Naive thymus-derived CD4-positive, alpha-beta T cell (primary cell): ENCODE results near the gene MCM3AP. TPM values are rescaled to one million over a fixed set of nuclear protein-coding genes. Genes with fewer than 3 reads are reported as not detected.

Experiments used
- ATAC-seq: fragments of 150-1000 bp; cut with Tn5 transposase; 2 replicates; pipeline ENCODE4 v1.10.0; 2021; ENCODE audit warnings: mild to moderate bottlenecking, moderate library complexity
- CTCF ChIA-PET: fragments of 350-600 bp; sonication (Branson Sonifier 250); formaldehyde crosslinking; loops from one replicate; lab custom pipeline; 2021; ENCODE audit warnings: antibody characterized with exemption; lab: Charles Lee
- POLR2A ChIA-PET: fragments of 350-600 bp; sonication (Branson Sonifier 250); formaldehyde crosslinking; loops from one replicate; lab custom pipeline; 2021; ENCODE audit warnings: antibody characterized with exemption, inconsistent platforms; lab: Charles Lee
- DNase-seq, 9 donors: peaks; one replicate each; pipeline versions ENCODE4 v3.0.0 to v3.0.0-alpha.2; 2020 to 2022; ENCODE audit warnings: mixed read lengths in 1 of 9
- H3K27ac ChIP-seq: one replicate; pipeline ENCODE4 v1.7.0; 2013; ENCODE audit warnings: mild to moderate bottlenecking, low read depth, low read length, moderate library complexity
- H3K27me3 ChIP-seq, 2 donors: one replicate each; pipeline ENCODE4 v1.7.0; 2013; ENCODE audit warnings: low read length in 2 of 2, mild to moderate bottlenecking in 2 of 2, moderate library complexity in 2 of 2; ENCODE audit not compliant: control insufficient read depth in 2 of 2, insufficient read depth in 2 of 2
- H3K36me3 ChIP-seq, 3 experiments: 1 replicate in 2 of 3; 2 replicates in 1 of 3; pipeline ENCODE4 v1.7.0; 2013; ENCODE audit warnings: low read length in 3 of 3, mild to moderate bottlenecking in 3 of 3, moderate library complexity in 1 of 3; ENCODE audit not compliant: insufficient read depth in 3 of 3, control insufficient read depth in 2 of 3
- H3K4me1 ChIP-seq, 2 donors: one replicate each; pipeline ENCODE4 v1.7.0; 2013; ENCODE audit warnings: low read length in 2 of 2, mild to moderate bottlenecking in 2 of 2, moderate library complexity in 1 of 2; ENCODE audit not compliant: control insufficient read depth in 2 of 2, insufficient read depth in 2 of 2
- H3K4me3 ChIP-seq: 2 replicates; pipeline ENCODE4 v1.7.0; 2013; ENCODE audit warnings: mild to moderate bottlenecking, low read length
- H3K9me3 ChIP-seq, 3 experiments: 1 replicate in 2 of 3; 2 replicates in 1 of 3; pipeline ENCODE4 v1.7.0; 2013; ENCODE audit warnings: low read length in 3 of 3; ENCODE audit not compliant: control insufficient read depth in 2 of 3
- H3K27ac Mint-ChIP-seq, 9 donors: one replicate each; pipeline ENCODE4 v1.8.0; 2020 to 2022; ENCODE audit warnings: mixed read lengths in 9 of 9, mild to moderate bottlenecking in 8 of 9, moderate library complexity in 5 of 9, inconsistent platforms in 2 of 9
- H3K27me3 Mint-ChIP-seq, 5 donors: one replicate each; pipeline ENCODE4 v1.8.0; 2021 to 2022; ENCODE audit warnings: mixed read lengths in 5 of 5, mild to moderate bottlenecking in 1 of 5
- H3K36me3 Mint-ChIP-seq, 5 donors: one replicate each; pipeline ENCODE4 v1.8.0; 2020 to 2022; ENCODE audit warnings: mixed read lengths in 5 of 5, mild to moderate bottlenecking in 3 of 5, inconsistent platforms in 1 of 5
- H3K4me1 Mint-ChIP-seq, 7 donors: one replicate each; pipeline ENCODE4 v1.8.0; 2020 to 2022; ENCODE audit warnings: mixed read lengths in 7 of 7, mild to moderate bottlenecking in 3 of 7, inconsistent platforms in 1 of 7
- H3K4me3 Mint-ChIP-seq, 10 donors: one replicate each; pipeline ENCODE4 v1.8.0; 2020 to 2022; ENCODE audit warnings: mild to moderate bottlenecking in 10 of 10, mixed read lengths in 10 of 10, moderate library complexity in 6 of 10, inconsistent platforms in 2 of 10
- H3K9me3 Mint-ChIP-seq, 11 donors: one replicate each; pipeline ENCODE4 v1.8.0; 2020 to 2022; ENCODE audit warnings: mixed read lengths in 11 of 11, mild to moderate bottlenecking in 4 of 11, inconsistent platforms in 1 of 11, moderate library complexity in 1 of 11
- intact Hi-C, 2 donors: fragments of 100-400 bp; cut with micrococcal nuclease; formaldehyde crosslinking; loops; one replicate each; pipeline ENCODE4 v1.15.1; 2023
- polyA plus RNA-seq, 2 donors: library from polyadenylated mRNA; unstranded; fragments of 300-500 nt; fragmentation: Illumina TruSeq; gene quantifications; one replicate each; pipeline ENCODE4 v1.2.3, GENCODE V29; 2021
- total RNA-seq, 6 experiments: library from RNA in 5 of 6; stranded (reverse) in 5 of 6; gene quantifications; 1 replicate in 5 of 6; 2 replicates in 1 of 6; pipeline ENCODE4 v1.2.3 and lab custom pipeline; 2021 to 2026

The MCM3AP gene
- total and polyA plus RNA-seq, 7 experiments from 2014 or later: 37.3 to 175 (median 124) TPM

DNA sequence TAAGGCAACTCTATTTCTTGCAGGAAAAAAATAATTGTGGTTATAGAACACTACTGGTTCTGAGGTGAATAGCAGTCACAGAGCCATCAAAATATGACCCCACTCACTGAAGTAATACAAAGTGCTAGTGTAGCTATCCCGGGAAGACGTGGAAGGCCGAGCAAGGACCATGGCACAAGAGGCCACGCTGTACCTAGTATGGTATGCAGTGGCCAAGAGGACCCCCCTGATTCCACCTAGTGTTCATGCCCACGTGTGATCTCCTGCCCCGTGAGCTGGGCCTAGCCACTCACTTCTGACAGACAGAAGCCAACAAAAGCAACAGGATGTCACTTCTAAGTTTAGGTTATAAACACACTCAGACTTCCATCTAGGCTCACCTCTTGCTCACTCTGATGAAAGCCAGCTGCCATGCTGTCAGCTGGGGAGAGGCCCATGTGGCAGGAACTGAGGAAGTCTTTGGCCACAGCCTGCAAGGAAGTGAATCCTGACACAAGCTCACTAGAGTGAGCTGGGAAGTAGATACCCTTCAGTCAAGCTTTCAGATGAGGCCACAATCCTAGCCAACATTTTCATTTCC, 35.2 kb downstream of the MCM3AP start:
- no peaks in the 10 kb centered on the region for H3K9me3 ChIP-seq
- ChIA-PET POLR2A (interaction anchor here (1.9 kb wide), 1 partner anchor 15 kb away, joined by 5 read pairs; no protein-coding TSS in a partner anchor), CTCF (interaction anchor here (0.7 kb wide), 1 partner anchor 76 kb away, joined by 3 read pairs; a partner anchor contains a TSS)
- peaks cover 9 to 90% (median 31%) of the 10 kb centered on the region in 3 experiments for H3K36me3 ChIP-seq
- Mint-ChIP-seq H3K9me3 (peaks cover 0 to 2% (median 0%) of the 10 kb centered on the region in 11 donors), H3K4me1 (peaks cover 23 to 41% (median 40%) of the 10 kb centered on the region in 7 donors), H3K27me3 (no peaks in the 10 kb centered on the region), H3K4me3 (peak overlapping the region in 2 of 10 donors; percentile 25 to 32), H3K36me3 (peaks cover 22 to 67% (median 51%) of the 10 kb centered on the region in 5 donors), H3K27ac (peak overlapping the region in 8 of 9 donors; percentile 46 to 85 (median 74))
- DNase-seq (no peak), ATAC-seq (no peak)
- H3K4me3 ChIP-seq: no peak overlapping the region
- H3K27ac ChIP-seq: peak overlapping the region; percentile 31
- intact Hi-C loops: loop anchor here in 1 of 2 donors (5.0 kb wide), 1 partner anchor 37 kb away; the partner anchor contains the start of genes MCM3AP and YBEY
- H3K4me1 ChIP-seq: peaks cover 11 to 14% of the 10 kb centered on the region in 2 donors
- no peaks in the 10 kb centered on the region for H3K27me3 ChIP-seq

DNA sequence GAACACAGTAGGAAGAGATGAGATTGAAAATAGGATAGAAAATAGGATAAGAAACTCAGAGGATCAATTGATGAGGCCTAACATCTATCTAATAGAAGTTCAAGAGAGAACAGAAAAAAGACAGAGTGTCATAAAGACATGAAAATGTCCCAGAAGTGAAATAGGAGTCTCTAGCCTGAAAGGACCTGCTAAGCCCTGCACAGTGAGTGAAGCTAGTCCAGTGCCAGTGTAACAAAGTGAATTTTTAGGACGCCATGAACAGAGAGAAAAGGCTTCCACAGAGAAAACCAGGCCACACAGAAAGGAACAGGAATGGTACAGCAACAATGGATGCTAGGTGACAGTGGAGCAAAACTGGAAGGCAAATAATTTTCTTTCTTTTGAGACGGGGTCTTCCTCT, 36.6 kb downstream of the MCM3AP start:
- peaks cover 13 to 28% (median 27%) of the 10 kb centered on the region in 7 donors for H3K4me1 Mint-ChIP-seq
- no peak for ATAC-seq
- H3K4me3 Mint-ChIP-seq: no peak overlapping the region
- intact Hi-C loops: no loop called here
- H3K9me3 ChIP-seq: no peaks in the 10 kb centered on the region
- no peaks in the 10 kb centered on the region for H3K27me3 Mint-ChIP-seq
- CTCF ChIA-PET: interaction anchor here (0.7 kb wide), 1 partner anchor 160 kb away, joined by 3 read pairs; no protein-coding TSS in a partner anchor
- H3K36me3 ChIP-seq: peaks cover 19 to 92% (median 30%) of the 10 kb centered on the region in 3 experiments
- H3K4me1 ChIP-seq: peaks cover 5 to 8% of the 10 kb centered on the region in 2 donors
- POLR2A ChIA-PET: interaction anchor here (1.9 kb wide), 1 partner anchor 13 kb away, joined by 5 read pairs; no protein-coding TSS in a partner anchor
- H3K9me3 Mint-ChIP-seq: peaks cover 0 to 2% (median 0%) of the 10 kb centered on the region in 11 donors
- no peak overlapping the region for H3K27ac ChIP-seq
- no peaks in the 10 kb centered on the region for H3K27me3 ChIP-seq
- H3K4me3 ChIP-seq: no peak overlapping the region
- H3K36me3 Mint-ChIP-seq: peaks cover 10 to 57% (median 38%) of the 10 kb centered on the region in 5 donors
- peak overlapping the region in 2 of 9 donors; percentile 50 to 61 for H3K27ac Mint-ChIP-seq
- DNase-seq: no peak

DNA sequence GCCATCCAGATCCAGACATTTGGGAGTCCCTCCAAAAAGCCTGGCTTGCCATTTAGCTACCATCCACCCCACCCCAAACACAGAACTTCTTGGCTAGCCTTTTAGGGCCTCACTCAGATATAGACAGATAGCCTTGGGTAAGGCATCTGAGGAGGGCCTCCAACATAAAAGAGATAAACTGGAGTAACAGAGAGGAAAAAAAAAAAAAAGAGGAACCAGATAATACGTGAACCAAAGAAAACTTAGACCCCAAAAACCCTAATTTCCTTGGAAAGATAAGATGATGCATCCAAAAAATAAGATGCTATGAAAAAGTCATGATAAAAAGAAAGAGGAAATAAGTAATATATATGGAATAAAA, 37.0 kb downstream of the MCM3AP start:
- ChIA-PET CTCF (no interaction called here), POLR2A (no interaction called here)
- peaks cover 23 to 92% (median 30%) of the 10 kb centered on the region in 3 experiments for H3K36me3 ChIP-seq
- Mint-ChIP-seq H3K4me1 (peaks cover 9 to 26% (median 23%) of the 10 kb centered on the region in 7 donors), H3K9me3 (peaks cover 0 to 2% (median 0%) of the 10 kb centered on the region in 11 donors), H3K36me3 (peaks cover 5 to 55% (median 37%) of the 10 kb centered on the region in 5 donors), H3K27me3 (no peaks in the 10 kb centered on the region), H3K27ac (peak overlapping the region in 2 of 9 donors; percentile 50 to 61), H3K4me3 (no peak overlapping the region)
- no peaks in the 10 kb centered on the region for H3K27me3 ChIP-seq
- H3K4me3 ChIP-seq: no peak overlapping the region
- peaks cover under 1 to 7% of the 10 kb centered on the region in 2 donors for H3K4me1 ChIP-seq
- DNase-seq (no peak), ATAC-seq (no peak)
- intact Hi-C loops: no loop called here
- no peak overlapping the region for H3K27ac ChIP-seq
- H3K9me3 ChIP-seq: no peaks in the 10 kb centered on the region

DNA sequence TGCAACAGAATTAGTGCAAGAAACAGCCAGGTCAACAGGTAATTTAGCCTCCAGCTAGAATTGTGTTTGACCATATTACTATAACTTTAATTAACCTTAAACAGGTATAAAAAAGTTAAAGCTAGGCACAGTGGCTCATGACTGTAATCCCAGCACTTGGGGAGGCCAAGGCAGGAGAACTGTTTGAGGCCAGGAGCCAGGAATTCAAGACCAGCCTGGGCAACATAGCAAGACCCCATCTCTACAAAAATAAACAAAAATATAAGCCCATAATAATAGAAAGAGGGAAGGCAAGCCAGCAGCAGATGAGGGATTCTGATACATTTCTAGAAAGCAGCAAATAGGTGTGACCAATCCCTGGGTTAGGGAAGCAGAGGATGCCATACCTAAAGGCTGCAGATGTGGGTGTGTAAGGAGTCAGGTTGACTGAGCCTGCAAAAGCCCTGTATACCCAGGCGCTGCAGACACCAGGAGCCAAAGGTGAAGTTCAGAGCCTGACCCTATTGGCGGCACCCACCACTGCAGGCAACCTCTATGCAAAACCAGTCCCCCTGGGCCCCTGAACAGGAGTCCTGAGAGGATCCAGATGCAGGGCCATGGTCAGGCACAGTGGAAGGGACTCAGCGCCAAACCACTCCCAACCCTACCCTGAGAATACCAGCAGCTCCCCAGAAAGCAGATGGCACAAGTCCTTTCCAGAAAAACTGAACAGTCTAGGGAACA, 37.6 kb downstream of the MCM3AP start:
- no peaks in the 10 kb centered on the region for H3K27me3 ChIP-seq
- no peak overlapping the region for H3K27ac ChIP-seq
- no peak overlapping the region for H3K4me3 ChIP-seq
- CTCF ChIA-PET: no interaction called here
- intact Hi-C loops: no loop called here
- H3K9me3 ChIP-seq: no peaks in the 10 kb centered on the region
- Mint-ChIP-seq H3K4me3 (no peak overlapping the region), H3K27me3 (no peaks in the 10 kb centered on the region), H3K36me3 (peaks cover 5 to 57% (median 37%) of the 10 kb centered on the region in 5 donors), H3K9me3 (peaks cover 0 to 2% (median 0%) of the 10 kb centered on the region in 11 donors), H3K27ac (peak overlapping the region in 1 of 9 donors; percentile 50), H3K4me1 (peaks cover 8 to 24% (median 18%) of the 10 kb centered on the region in 7 donors)
- peaks cover 28 to 92% (median 35%) of the 10 kb centered on the region in 3 experiments for H3K36me3 ChIP-seq
- DNase-seq: no peak
- POLR2A ChIA-PET: no interaction called here
- ATAC-seq: no peak
- H3K4me1 ChIP-seq: peaks cover 0 to 7% of the 10 kb centered on the region in 2 donors

DNA sequence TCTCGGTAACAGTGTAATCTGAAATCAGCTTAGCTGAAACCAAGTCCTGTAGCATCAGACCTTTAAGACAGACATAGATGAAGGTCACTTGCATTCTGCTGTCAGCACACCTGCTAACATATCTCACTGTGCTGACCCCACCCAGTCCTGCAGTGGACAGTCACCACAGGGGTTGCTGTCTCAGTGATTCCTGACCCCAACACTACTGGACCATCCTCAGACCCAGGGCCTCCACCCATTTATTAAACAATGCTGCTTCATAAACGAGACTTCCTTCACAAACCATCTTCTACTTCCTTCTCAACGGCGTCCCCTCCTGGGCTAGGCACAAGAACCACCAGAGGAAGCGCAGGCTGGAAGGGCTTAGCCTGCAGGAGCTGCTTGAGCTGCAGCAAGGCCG, 39.1 kb downstream of the MCM3AP start:
- ChIA-PET POLR2A (interaction anchor here (1.2 kb wide), 1 partner anchor 29 kb away, joined by 4 read pairs; no protein-coding TSS in a partner anchor), CTCF (interaction anchor here (1.5 kb wide), 1 partner anchor 13 kb away, joined by 5 read pairs; no protein-coding TSS in a partner anchor)
- no peak overlapping the region for H3K4me3 Mint-ChIP-seq
- no peaks in the 10 kb centered on the region for H3K27me3 Mint-ChIP-seq
- H3K27ac ChIP-seq: no peak overlapping the region
- H3K27me3 ChIP-seq: no peaks in the 10 kb centered on the region
- H3K36me3 ChIP-seq: peaks cover 33 to 93% (median 39%) of the 10 kb centered on the region in 3 experiments
- intact Hi-C loops: no loop called here
- peaks cover 5 to 63% (median 35%) of the 10 kb centered on the region in 5 donors for H3K36me3 Mint-ChIP-seq
- H3K27ac Mint-ChIP-seq: peak overlapping the region in 3 of 9 donors; percentile 7 to 28 (median 17)
- DNase-seq (no peak), ATAC-seq (no peak)
- H3K9me3 ChIP-seq: no peaks in the 10 kb centered on the region
- H3K9me3 Mint-ChIP-seq: peaks cover 0 to 2% (median 0%) of the 10 kb centered on the region in 11 donors
- H3K4me1 Mint-ChIP-seq: peaks cover 8 to 21% (median 14%) of the 10 kb centered on the region in 7 donors
- peaks cover 0 to 7% of the 10 kb centered on the region in 2 donors for H3K4me1 ChIP-seq
- no peak overlapping the region for H3K4me3 ChIP-seq

DNA sequence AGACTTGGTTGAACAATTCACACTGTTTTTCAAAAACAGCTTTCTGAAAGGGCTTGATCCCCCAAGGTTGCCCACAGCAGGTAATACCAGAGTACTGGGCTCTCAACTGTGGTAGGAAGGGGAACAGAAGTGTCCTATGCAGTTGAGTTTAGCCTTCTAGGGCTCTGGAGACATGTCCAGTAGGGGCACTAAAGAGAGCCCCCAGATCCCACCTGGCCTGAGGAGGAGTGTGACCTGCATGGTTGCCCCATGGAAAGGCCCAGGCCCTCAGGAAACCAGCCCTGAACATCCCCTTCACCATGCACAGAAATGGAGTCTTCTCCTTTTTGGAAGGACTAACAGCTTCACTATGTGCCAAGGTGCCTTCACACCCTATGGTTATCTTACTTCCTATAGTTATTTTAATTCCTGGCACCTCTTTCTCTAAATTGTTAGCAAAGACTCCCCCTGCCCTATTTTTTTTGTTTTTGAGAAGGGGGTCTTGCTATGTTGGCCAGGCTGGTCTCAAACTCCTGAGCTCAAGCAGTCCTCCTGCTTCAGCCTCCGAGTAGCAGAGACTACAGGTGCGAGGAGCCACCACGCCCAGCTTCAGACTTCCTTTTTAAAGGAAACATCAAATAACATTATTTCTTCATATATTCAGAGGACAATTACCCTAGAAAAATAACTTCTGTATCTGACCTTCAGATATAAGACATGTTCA, 40.0 kb downstream of the MCM3AP start:
- DNase-seq (no peak), ATAC-seq (no peak)
- no peaks in the 10 kb centered on the region for H3K9me3 ChIP-seq
- POLR2A ChIA-PET: no interaction called here
- no peak overlapping the region for H3K27ac ChIP-seq
- intact Hi-C loops: no loop called here
- H3K36me3 Mint-ChIP-seq: peaks cover 5 to 61% (median 34%) of the 10 kb centered on the region in 5 donors
- no peak overlapping the region for H3K4me3 Mint-ChIP-seq
- peaks cover 0 to 3% of the 10 kb centered on the region in 2 donors for H3K4me1 ChIP-seq
- peaks cover 0 to 2% (median 0%) of the 10 kb centered on the region in 11 donors for H3K9me3 Mint-ChIP-seq
- no peak overlapping the region for H3K4me3 ChIP-seq
- H3K27me3 ChIP-seq: no peaks in the 10 kb centered on the region
- peaks cover 3 to 12% (median 8%) of the 10 kb centered on the region in 7 donors for H3K4me1 Mint-ChIP-seq
- no peak overlapping the region for H3K27ac Mint-ChIP-seq
- CTCF ChIA-PET: no interaction called here
- H3K27me3 Mint-ChIP-seq: no peaks in the 10 kb centered on the region
- peaks cover 30 to 95% (median 33%) of the 10 kb centered on the region in 3 experiments for H3K36me3 ChIP-seq
